Hepatocyte (in vitro differentiated cells): ENCODE data around the gene STAB2.

Experiments
- CTCF ChIP-seq: fragments of 200-600 bp; sonication (generic); IDR thresholded peaks from 2 replicates; pipeline ENCODE4 v1.5.1; 2016; ENCODE audit warnings: antibody characterized with exemption, mild to moderate bottlenecking; ENCODE audit not compliant: poor library complexity
- EZH2phosphoT487 ChIP-seq: fragments of 200-600 bp; sonication (generic); IDR thresholded peaks from one replicate; pipeline ENCODE4 v1.6.1; 2018; ENCODE audit warnings: antibody characterized with exemption, mild to moderate bottlenecking, low read depth, moderate library complexity; ENCODE audit not compliant: unreplicated experiment, severe bottlenecking

GRCh38 chr12:103557628-103558010, 29.5 kb upstream of the STAB2 start:
- TF ChIP-seq CTCF: no peak
- TF ChIP-seq EZH2phosphoT487: no peak
